ENCODE data around the gene IL32. TPM values are rescaled to one million over a fixed set of nuclear protein-coding genes. Genes with fewer than 3 reads are reported as not detected.

IL32 gene
- total RNA-seq, result 10 to 100 TPM in 4 of 7 donors, 1 to 10 TPM in 3; 3.8 to 24.7 (median 10.6) TPM
- polyA plus RNA-seq, result 10 to 100 TPM; 23.9 to 54.9 TPM
- long read RNA-seq, donor 1, partial matches to known transcripts, result 0 of 4 reads
- long read RNA-seq, donor 1, other reads (novel, unspliced or antisense), result 2 of 4 reads
- long read RNA-seq, donor 2, partial matches to known transcripts, result 0 of 10 reads
- long read RNA-seq, donor 2, other reads (novel, unspliced or antisense), result 0 of 10 reads
- long read RNA-seq, donor 3, partial matches to known transcripts, result 0 of 7 reads
- long read RNA-seq, donor 3, other reads (novel, unspliced or antisense), result 0 of 7 reads

DNA sequence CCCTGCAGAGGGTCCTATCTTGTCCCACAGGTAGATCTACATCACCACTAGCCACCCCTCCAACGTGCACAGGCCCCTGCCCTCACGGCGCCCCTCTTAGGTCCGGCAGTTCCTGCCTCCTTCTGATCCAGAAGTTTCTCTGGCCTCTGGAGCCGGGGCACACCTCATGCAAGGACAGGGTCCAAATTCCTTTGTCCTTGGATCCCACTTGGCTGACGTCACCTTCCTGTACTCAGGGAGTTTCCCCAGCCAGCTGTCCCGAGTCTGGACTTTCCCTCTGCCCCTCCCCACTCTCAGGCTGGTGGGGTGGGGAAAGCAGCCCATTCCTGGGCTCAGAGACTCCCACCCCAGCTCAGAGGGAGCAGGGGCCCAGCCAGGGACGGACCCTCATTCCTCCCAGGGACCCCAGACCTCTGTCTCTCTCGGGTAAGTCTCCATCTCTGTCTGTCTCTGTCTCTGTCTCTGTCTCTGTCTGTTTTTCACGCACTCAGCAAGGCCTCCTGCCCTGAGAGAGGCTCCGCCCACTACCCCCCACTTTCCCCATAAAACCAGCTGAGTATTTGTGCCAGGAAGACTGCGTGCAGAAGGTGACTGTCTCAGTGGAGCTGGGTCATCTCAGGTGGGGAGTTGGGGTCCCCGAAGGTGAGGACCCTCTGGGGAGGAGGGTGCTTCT lies at the start of gene IL32:
TSS of gene IL32 (plus strand) at position 572 of the 673 bp plus-strand sequence. CDS start 172 bp downstream, outside the sequence.
- H3K4me3 ChIP-seq, result peak within 1 kb of the TSS; percentile 18
- H3K36me3 ChIP-seq, result no peaks in the 10 kb centered on the region
- 5 to 13% (median 13%) methylated on average over 13 of the region's 13 CpGs for WGBS, 3 donors
- H3K27ac ChIP-seq, result peak within 1 kb of the TSS in 1 of 2 donors; percentile 58
- peaks cover 10% of the 10 kb centered on the region for H3K4me1 ChIP-seq (ENCODE audit: insufficient read depth)
- no peaks in the 10 kb centered on the region for H3K9me3 ChIP-seq
- intact Hi-C loops (cut with DNase I), result no loop called here
- no peaks in the 10 kb centered on the region for H3K27me3 ChIP-seq
- peak in 4 of 5 donors; percentile 38 to 78 (median 62) for DNase-seq
- no peak for TF ChIP-seq POLR2A (IDR thresholded peaks at IDR 0.05)
- TF ChIP-seq CTCF (IDR thresholded peaks at IDR 0.05), result no peak
- TF ChIP-seq EP300 (IDR thresholded peaks at IDR 0.05), result no peak

DNA sequence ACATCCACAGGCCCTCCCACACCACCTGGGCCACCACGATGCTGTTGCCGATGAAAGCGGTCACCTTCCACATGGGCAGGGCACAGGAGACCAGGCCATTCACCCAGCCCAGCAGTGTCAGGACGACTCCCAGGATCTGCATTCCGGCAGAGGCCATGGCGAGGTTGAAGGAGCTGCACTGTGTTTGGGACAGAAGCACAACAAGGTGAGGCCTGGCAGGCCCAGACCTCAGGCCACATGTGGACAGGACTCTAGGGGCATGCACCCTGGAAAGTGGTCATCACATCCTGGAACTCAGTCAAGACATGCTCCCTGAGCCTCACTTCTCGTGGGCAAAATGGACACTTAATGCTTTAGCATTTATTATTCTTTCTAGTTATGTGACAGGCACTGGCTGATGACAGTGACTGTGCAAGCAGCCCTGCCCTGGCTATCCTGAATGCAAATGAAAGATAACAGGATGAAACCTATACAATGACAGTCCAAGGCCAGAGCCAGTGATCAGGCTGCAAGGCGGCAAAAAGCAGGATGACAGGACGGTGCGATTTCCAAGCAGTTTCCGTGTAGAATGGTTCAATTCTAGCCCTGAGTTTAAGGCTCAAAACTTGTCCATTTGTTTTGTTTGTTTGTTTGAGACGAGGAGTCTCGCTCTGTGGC lies 49.4 kb upstream of the IL32 start:
- Histone ChIP-seq H3K36me3 (no peaks in the 10 kb centered on the region), H3K27me3 (no peaks in the 10 kb centered on the region), H3K27ac (no peak overlapping the region), H3K9me3 (no peaks in the 10 kb centered on the region), H3K4me1 (ENCODE audit: insufficient read depth) (peaks cover 2% of the 10 kb centered on the region), H3K4me3 (no peak overlapping the region)
- no peak for DNase-seq
- TF ChIP-seq POLR2A (IDR thresholded peaks at IDR 0.05) (no peak), EP300 (IDR thresholded peaks at IDR 0.05) (no peak), CTCF (IDR thresholded peaks at IDR 0.05) (no peak)
- WGBS, 3 donors, result 75 to 80% (median 76%) methylated on average over 13 of the region's 13 CpGs
- intact Hi-C loops (cut with DNase I), result no loop called here

DNA sequence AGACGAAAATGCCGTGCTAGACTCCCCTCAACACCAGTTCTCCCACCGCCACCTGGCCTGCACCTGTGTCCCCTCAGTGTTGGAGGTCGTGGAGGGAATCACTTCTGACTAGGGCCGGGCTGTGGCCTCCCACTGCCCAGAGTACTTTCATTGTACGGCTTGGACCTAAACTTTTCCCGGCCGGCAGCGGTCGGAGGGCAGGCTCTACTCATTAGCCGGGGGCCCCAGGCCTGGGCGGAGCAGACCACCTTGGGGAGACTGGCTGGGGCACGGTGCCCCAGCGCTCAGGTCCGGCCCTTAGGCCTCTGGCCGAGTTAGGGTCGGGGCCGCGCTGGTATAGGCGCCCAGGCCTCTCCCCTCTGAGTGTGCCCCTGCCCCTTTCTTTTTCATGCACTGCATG lies 48.1 kb upstream of the IL32 start:
- Histone ChIP-seq H3K4me3 (no peak overlapping the region), H3K27ac (no peak overlapping the region), H3K36me3 (no peaks in the 10 kb centered on the region), H3K4me1 (ENCODE audit: insufficient read depth) (peaks cover 13% of the 10 kb centered on the region), H3K9me3 (no peaks in the 10 kb centered on the region), H3K27me3 (no peaks in the 10 kb centered on the region)
- TF ChIP-seq POLR2A (IDR thresholded peaks at IDR 0.05) (no peak), CTCF (IDR thresholded peaks at IDR 0.05) (no peak), EP300 (IDR thresholded peaks at IDR 0.05) (no peak)
- 40 to 49% (median 41%) methylated on average over 17 to 20 of the region's 20 CpGs for WGBS, 3 donors
- no peak for DNase-seq
- intact Hi-C loops (cut with DNase I), result no loop called here

DNA sequence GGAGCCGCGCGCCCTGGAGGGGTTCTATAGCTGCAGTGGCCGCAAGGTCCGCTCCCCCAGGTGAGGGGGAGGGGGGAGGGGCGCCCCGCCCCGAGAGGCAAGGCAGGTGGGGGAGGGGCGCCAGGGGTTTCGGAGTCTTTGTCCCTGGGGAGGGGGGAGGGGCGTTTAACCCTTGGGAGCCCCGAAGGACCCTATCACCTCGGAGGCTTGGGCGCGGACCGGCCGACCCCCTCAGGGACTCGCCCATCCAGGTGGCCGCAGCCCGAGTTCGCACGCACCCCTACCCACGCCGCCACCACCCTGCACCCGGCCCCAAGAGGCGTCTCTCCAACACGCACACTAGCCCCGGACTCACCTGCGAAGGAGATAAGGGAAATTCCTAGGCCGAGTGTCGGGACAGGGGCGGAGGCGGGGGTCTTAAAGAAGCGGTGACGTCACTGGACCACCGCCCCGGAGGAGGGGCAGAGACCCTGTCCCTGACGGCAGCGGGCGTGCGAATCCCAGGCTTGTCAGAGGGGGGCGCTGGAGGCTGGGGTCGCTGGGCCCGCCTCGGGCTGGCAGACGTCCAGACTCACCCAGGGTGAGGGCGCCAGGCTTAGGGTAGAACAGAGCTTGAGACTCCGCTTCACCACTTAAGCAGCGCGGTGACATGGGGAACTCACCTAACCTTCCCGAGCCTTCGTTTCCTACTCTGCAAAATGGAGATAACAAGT lies 47.5 kb upstream of the IL32 start, which contains the start of gene CLDN6:
TSS of gene CLDN6 (minus strand) at position 390 of the 713 bp plus-strand sequence. CDS start 2,162 bp downstream, outside the sequence.
- Histone ChIP-seq H3K27ac (no peak within 1 kb of the TSS), H3K9me3 (no peaks in the 10 kb centered on the region), H3K4me3 (no peak within 1 kb of the TSS), H3K27me3 (no peaks in the 10 kb centered on the region), H3K36me3 (no peaks in the 10 kb centered on the region), H3K4me1 (ENCODE audit: insufficient read depth) (peaks cover 15% of the 10 kb centered on the region)
- 3 to 4% (median 4%) methylated on average over 34 to 52 of the region's 52 CpGs for WGBS, 3 donors
- intact Hi-C loops (cut with DNase I), result no loop called here
- TF ChIP-seq CTCF (IDR thresholded peaks at IDR 0.05), result no peak
- TF ChIP-seq EP300 (IDR thresholded peaks at IDR 0.05), result no peak
- no peak for TF ChIP-seq POLR2A (IDR thresholded peaks at IDR 0.05)
- peak in 2 of 5 donors; percentile 41 to 52 for DNase-seq
